Suprapubic skin (tissue), 4 donors: Measurements from ENCODE around the gene CASKIN2. TPM values are rescaled to one million over a fixed set of nuclear protein-coding genes. Genes with fewer than 3 reads are reported as not detected.

ENCODE experiments used
- DNase-seq, 2 donors: peaks; one replicate each; pipeline ENCODE4 v3.0.0-alpha.2; 2019; ENCODE audit warnings: low spot score in 2 of 2
- H3K27ac ChIP-seq: fragments of 200-600 bp; sonication (generic); one replicate; pipeline ENCODE4 v1.5.1; 2019
- H3K27me3 ChIP-seq: fragments of 200-600 bp; sonication (generic); one replicate; pipeline ENCODE4 v1.5.1; 2019
- H3K36me3 ChIP-seq: fragments of 200-600 bp; sonication (generic); one replicate; pipeline ENCODE4 v1.5.1; 2019
- H3K4me1 ChIP-seq: fragments of 200-600 bp; sonication (generic); one replicate; pipeline ENCODE4 v1.5.1; 2019
- H3K4me3 ChIP-seq: fragments of 200-600 bp; sonication (generic); one replicate; pipeline ENCODE4 v1.5.1; 2019; ENCODE audit warnings: mild to moderate bottlenecking
- H3K9me3 ChIP-seq: fragments of 200-600 bp; sonication (generic); one replicate; pipeline ENCODE4 v1.5.1; 2019
- EP300 ChIP-seq: sonication (generic); formaldehyde crosslinking; IDR thresholded peaks from one replicate; pipeline ENCODE4 v1.6.1; 2017; ENCODE audit warnings: antibody characterized with exemption
- POLR2A ChIP-seq, 2 donors: fragments of 450-650 bp; IDR thresholded peaks; one replicate each; pipeline ENCODE4 v1.6.1; 2017; ENCODE audit warnings: antibody characterized with exemption in 2 of 2, mild to moderate bottlenecking in 2 of 2, moderate library complexity in 2 of 2
- POLR2AphosphoS5 ChIP-seq, 3 donors: sonication (generic); formaldehyde crosslinking; IDR thresholded peaks; one replicate each; pipeline ENCODE4 v1.6.1; 2017; ENCODE audit warnings: antibody characterized with exemption in 3 of 3
- WGBS: methylation state at CpG from one replicate; pipeline ENCODE4 v1.1.5; 2018; 5-methylcytosine and 5-hydroxymethylcytosine counted together
- total RNA-seq, 4 donors: library from RNA; depleted of rRNA; stranded (reverse); fragments of >200 nt; gene quantifications; one replicate each; pipeline ENCODE4 v1.1.0, GENCODE V29; 2016
- TF ChIP-seq, protein P1 (sequence below), 2 donors: fragments of 200-600 bp in 1 of 2; fragments of 450-650 bp in 1 of 2; sonication (generic) in 1 of 2; IDR thresholded peaks; one replicate each; pipeline ENCODE4 v1.5.1; 2016 to 2019; ENCODE audit warnings: antibody characterized with exemption in 2 of 2, mild to moderate bottlenecking in 1 of 2, moderate library complexity in 1 of 2

CASKIN2 gene
- total RNA-seq, 4 donors from 2014 or later, result 18.7 to 25.1 (median 22.1) TPM

DNA sequence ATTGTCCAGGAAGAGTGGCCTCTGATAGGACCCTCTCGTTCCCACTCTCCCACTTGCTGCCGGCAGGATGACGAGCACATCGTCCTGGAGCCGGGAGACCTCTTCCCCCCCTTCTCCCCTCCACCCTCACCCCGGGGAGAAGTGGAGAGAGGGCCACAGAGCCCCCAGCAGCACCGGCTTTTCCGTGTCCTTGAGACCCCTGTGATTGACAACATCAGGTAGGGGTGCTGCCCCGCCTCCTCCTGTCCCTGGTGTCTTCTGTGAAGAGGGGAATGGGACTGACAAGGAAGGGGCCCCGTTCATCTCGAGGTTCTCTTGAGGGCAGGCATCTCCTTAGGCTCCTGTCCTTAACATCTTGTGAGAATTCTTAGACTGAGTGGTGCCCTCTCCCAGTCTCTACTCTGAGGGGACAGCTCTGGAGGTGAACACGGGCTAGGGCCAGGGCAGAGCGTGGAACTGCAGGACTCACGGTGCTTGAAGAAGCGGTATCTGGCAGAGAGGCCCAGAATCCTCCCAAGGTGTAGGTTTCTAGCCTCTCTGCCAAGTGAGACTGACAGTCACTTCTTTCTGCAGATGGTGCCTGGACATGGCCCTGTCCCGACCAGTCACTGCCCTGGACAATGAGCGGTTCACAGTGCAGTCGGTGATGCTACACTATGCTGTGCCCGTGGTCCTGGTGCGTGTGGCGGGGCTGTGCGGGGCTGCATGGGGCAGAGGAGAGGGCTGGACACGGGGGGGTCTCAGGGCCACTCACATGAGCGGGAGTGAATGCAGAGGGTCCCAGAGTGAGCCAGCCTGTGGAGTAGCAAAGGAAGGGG, 26.4 kb downstream of the CASKIN2 start:
- H3K4me3 ChIP-seq, result no peak overlapping the region
- 92% methylated on average over 21 of the region's 24 CpGs for WGBS
- H3K9me3 ChIP-seq, result no peaks in the 10 kb centered on the region
- DNase-seq, result no peak
- peaks cover 26% of the 10 kb centered on the region for H3K4me1 ChIP-seq
- peaks cover 39% of the 10 kb centered on the region for H3K36me3 ChIP-seq
- TF ChIP-seq POLR2AphosphoS5 (IDR thresholded peaks at IDR 0.05) (no peak), EP300 (no peak), POLR2A (IDR thresholded peaks at IDR 0.05) (no peak)
- TF ChIP-seq, protein P1, sequence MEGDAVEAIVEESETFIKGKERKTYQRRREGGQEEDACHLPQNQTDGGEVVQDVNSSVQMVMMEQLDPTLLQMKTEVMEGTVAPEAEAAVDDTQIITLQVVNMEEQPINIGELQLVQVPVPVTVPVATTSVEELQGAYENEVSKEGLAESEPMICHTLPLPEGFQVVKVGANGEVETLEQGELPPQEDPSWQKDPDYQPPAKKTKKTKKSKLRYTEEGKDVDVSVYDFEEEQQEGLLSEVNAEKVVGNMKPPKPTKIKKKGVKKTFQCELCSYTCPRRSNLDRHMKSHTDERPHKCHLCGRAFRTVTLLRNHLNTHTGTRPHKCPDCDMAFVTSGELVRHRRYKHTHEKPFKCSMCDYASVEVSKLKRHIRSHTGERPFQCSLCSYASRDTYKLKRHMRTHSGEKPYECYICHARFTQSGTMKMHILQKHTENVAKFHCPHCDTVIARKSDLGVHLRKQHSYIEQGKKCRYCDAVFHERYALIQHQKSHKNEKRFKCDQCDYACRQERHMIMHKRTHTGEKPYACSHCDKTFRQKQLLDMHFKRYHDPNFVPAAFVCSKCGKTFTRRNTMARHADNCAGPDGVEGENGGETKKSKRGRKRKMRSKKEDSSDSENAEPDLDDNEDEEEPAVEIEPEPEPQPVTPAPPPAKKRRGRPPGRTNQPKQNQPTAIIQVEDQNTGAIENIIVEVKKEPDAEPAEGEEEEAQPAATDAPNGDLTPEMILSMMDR (IDR thresholded peaks at IDR 0.05), result no peak
- no peak overlapping the region for H3K27ac ChIP-seq
- no peaks in the 10 kb centered on the region for H3K27me3 ChIP-seq

DNA sequence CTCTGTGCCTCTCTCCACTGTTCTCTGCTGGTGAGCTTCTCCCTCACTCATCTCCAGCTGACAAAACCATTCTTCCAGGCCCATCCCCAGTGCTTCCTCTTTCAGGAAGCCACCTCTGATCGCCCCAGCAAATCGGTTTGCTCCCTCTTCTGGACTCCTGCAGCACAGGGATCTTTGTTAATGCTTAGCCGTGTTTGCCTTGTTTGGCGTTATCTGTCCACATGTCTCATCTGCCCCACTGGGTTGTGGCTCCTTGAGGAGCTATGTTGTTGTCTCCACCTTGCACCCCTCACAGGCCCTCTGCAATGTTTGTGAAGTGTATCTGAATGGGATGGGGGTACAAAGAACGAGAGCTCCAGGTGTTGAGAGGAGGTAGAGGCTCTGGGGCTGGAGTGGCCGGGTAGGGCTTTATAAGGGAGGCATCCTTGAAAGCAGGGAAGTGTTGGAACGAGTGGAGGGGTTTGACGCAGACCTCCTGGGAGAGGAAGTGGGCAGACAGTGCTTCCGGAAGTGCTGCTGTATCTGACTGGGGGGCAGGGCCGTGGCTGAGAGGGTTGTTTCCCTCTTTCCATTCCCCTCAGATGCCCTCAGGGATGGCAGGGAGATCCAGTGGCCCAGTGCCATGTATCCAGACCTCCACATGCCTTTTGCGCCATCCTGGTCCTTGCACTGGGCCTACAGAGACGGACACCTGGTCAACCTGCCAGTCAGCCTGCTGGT, 27.8 kb downstream of the CASKIN2 start:
- H3K36me3 ChIP-seq, result peaks cover 25% of the 10 kb centered on the region
- no peak for DNase-seq
- no peak overlapping the region for H3K27ac ChIP-seq
- peaks cover 26% of the 10 kb centered on the region for H3K4me1 ChIP-seq
- TF ChIP-seq, protein P1 (IDR thresholded peaks at IDR 0.05), result no peak
- no peak for TF ChIP-seq POLR2A (IDR thresholded peaks at IDR 0.05)
- no peak for TF ChIP-seq POLR2AphosphoS5 (IDR thresholded peaks at IDR 0.05)
- TF ChIP-seq EP300, result no peak
- H3K27me3 ChIP-seq, result no peaks in the 10 kb centered on the region
- no peaks in the 10 kb centered on the region for H3K9me3 ChIP-seq
- peak overlapping the region; percentile 12 for H3K4me3 ChIP-seq
- WGBS, result 76% methylated on average over 10 of the region's 12 CpGs

DNA sequence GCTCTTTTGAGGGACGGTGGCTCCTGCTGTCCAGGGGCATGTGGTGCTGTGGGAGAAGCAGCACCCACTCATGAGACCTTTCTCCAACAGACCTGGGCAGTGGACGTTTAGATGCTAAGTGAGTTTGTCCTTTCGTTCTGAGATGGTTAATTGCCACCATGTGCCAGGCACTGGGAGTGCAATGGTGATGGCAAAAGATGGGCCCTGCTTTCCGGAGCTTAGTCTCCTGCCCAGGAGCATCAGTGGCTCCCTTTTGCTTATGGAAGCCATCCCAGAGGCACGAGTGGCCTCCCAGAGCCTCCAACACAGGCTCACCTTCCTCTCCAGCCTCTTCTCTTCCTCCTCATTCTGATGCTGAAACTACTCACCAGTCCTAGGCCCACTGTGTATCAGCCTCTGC, 28.4 kb downstream of the CASKIN2 start:
- no peak for DNase-seq
- TF ChIP-seq, protein P1 (IDR thresholded peaks at IDR 0.05), result no peak
- TF ChIP-seq POLR2A (IDR thresholded peaks at IDR 0.05), result no peak
- TF ChIP-seq POLR2AphosphoS5 (IDR thresholded peaks at IDR 0.05), result no peak
- TF ChIP-seq EP300, result no peak
- H3K4me1 ChIP-seq, result peaks cover 26% of the 10 kb centered on the region
- H3K4me3 ChIP-seq, result no peak overlapping the region
- H3K27ac ChIP-seq, result no peak overlapping the region
- peaks cover 22% of the 10 kb centered on the region for H3K36me3 ChIP-seq
- H3K9me3 ChIP-seq, result no peaks in the 10 kb centered on the region
- no peaks in the 10 kb centered on the region for H3K27me3 ChIP-seq
- WGBS, result 84% methylated on average over 5 of the region's 5 CpGs

DNA sequence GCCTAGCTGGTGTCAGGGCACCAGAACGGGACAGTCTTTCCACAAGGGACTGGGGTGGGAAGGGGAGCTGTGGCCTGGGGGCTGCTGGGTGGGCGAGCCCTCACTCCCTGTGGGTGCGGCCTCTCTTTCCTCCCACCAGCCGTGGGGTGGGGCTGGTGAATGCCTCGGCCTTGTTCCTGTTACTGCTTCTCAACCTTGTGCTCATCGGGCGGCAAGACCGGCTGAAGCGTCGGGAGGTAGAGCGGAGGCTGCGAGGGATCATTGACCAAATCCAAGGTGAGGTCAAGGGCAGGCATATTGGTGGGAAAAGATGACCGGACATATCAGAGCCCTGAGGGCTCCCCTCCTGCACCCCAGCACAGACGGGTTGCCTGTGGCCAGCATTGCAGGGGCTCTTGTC, 29.2 kb downstream of the CASKIN2 start:
- H3K9me3 ChIP-seq, result no peaks in the 10 kb centered on the region
- H3K27me3 ChIP-seq, result no peaks in the 10 kb centered on the region
- 73% methylated on average over 11 of the region's 14 CpGs for WGBS
- H3K27ac ChIP-seq, result no peak overlapping the region
- DNase-seq, result no peak
- H3K36me3 ChIP-seq, result peaks cover 14% of the 10 kb centered on the region
- TF ChIP-seq POLR2AphosphoS5 (IDR thresholded peaks at IDR 0.05) (no peak), EP300 (no peak), POLR2A (IDR thresholded peaks at IDR 0.05) (no peak)
- TF ChIP-seq, protein P1 (IDR thresholded peaks at IDR 0.05), result no peak
- peaks cover 32% of the 10 kb centered on the region for H3K4me1 ChIP-seq
- H3K4me3 ChIP-seq, result no peak overlapping the region

DNA sequence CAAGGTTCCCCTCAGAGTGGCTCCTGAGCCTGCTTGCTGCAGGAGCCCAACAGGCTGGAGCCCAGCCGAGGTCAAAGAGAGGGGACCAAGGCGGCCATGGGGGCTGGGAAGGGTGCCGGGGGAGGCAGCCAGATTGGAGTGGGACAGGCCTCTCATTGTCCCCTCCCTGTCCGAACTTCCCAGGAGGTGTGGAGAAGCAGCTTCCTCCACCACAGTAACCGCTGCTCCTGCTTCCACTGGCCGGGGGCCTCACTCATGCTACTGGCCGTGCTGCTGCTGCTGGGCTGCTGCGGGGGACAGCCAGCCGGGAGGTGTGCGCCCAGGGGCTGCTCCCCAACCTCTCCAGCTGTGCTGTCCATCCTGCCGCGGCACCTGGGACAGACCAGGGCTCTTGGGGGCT, 29.6 kb downstream of the CASKIN2 start:
- TF ChIP-seq EP300, result no peak
- TF ChIP-seq, protein P1 (IDR thresholded peaks at IDR 0.05), result no peak
- TF ChIP-seq POLR2A (IDR thresholded peaks at IDR 0.05), result no peak
- TF ChIP-seq POLR2AphosphoS5 (IDR thresholded peaks at IDR 0.05), result no peak
- H3K27me3 ChIP-seq, result no peaks in the 10 kb centered on the region
- H3K9me3 ChIP-seq, result no peaks in the 10 kb centered on the region
- DNase-seq, result no peak
- H3K4me1 ChIP-seq, result peaks cover 36% of the 10 kb centered on the region
- WGBS, result 83% methylated on average over 3 of the region's 12 CpGs
- H3K27ac ChIP-seq, result no peak overlapping the region
- peaks cover 9% of the 10 kb centered on the region for H3K36me3 ChIP-seq
- H3K4me3 ChIP-seq, result no peak overlapping the region
